KMS-11 (cell line): ENCODE data around the gene ANGPTL5.
A peak's percentile ranks its signal among the peaks of the same experiment; 100 is the strongest.

Experiments used
- H2AFZ ChIP-seq: fragments of 200-600 bp; sonication (generic); 2 replicates; pipeline ENCODE4 v1.6.1; 2016; ENCODE audit warnings: antibody characterized with exemption, mixed run types, low read depth
- H3K27ac ChIP-seq: fragments of 200-600 bp; sonication (generic); 2 replicates; pipeline ENCODE4 v1.6.1; 2016; ENCODE audit warnings: mild to moderate bottlenecking, mixed run types
- H3K27me3 ChIP-seq: fragments of 200-600 bp; sonication (generic); 2 replicates; pipeline ENCODE4 v1.6.1; 2017; ENCODE audit warnings: mild to moderate bottlenecking, low read depth, mixed run types, moderate library complexity; ENCODE audit not compliant: insufficient read depth
- H3K36me3 ChIP-seq: fragments of 200-600 bp; sonication (generic); 2 replicates; pipeline ENCODE4 v1.6.1; 2017; ENCODE audit warnings: mild to moderate bottlenecking, mixed run types; ENCODE audit not compliant: insufficient read depth
- H3K4me1 ChIP-seq: fragments of 200-600 bp; sonication (generic); 2 replicates; pipeline ENCODE4 v1.6.1; 2016; ENCODE audit warnings: mild to moderate bottlenecking, low read depth, mixed run types; ENCODE audit not compliant: poor library complexity, severe bottlenecking
- H3K4me2 ChIP-seq: fragments of 200-600 bp; sonication (generic); 2 replicates; pipeline ENCODE4 v1.7.0; 2016; ENCODE audit warnings: mild to moderate bottlenecking, mixed run types
- H3K4me3 ChIP-seq: fragments of 200-600 bp; sonication (generic); IDR thresholded peaks from 2 replicates; pipeline ENCODE4 v1.6.1; 2017; ENCODE audit warnings: low read depth, low read length, mixed read lengths; ENCODE audit not compliant: insufficient read depth
- H3K79me2 ChIP-seq: fragments of 200-600 bp; sonication (generic); 2 replicates; pipeline ENCODE4 v1.6.1; 2016; ENCODE audit warnings: low read depth, mixed run types; ENCODE audit not compliant: insufficient read depth
- H3K9ac ChIP-seq: fragments of 200-600 bp; sonication (generic); 2 replicates; pipeline ENCODE4 v1.6.1; 2016; ENCODE audit warnings: mild to moderate bottlenecking, mixed run types
- H4K20me1 ChIP-seq: fragments of 200-600 bp; sonication (generic); 2 replicates; pipeline ENCODE4 v1.6.1; 2016; ENCODE audit warnings: mild to moderate bottlenecking, mixed run types; ENCODE audit not compliant: insufficient read depth
- CTCF ChIP-seq: fragments of 200-600 bp; sonication (generic); conservative IDR thresholded peaks from 2 replicates; pipeline ENCODE4 v1.6.1; 2017; ENCODE audit warnings: low read depth, mild to moderate bottlenecking, antibody characterized with exemption, low read length, moderate library complexity, mixed read lengths

Gene ANGPTL5

GRCh38 chr11:101917226-101917625 is 904 bp upstream of the ANGPTL5 start:
- no peak overlapping the region for H3K27ac ChIP-seq
- peaks cover 26% of the 10 kb centered on the region for H3K4me1 ChIP-seq
- H3K36me3 ChIP-seq, result no peaks in the 10 kb centered on the region
- no peak overlapping the region for H3K9ac ChIP-seq
- TF ChIP-seq CTCF, result no peak
- no peak overlapping the region for H3K4me3 ChIP-seq
- H3K4me2 ChIP-seq, result no peak overlapping the region
- H2AFZ ChIP-seq, result no peak overlapping the region
- no peaks in the 10 kb centered on the region for H3K79me2 ChIP-seq
- no peaks in the 10 kb centered on the region for H3K27me3 ChIP-seq
- no peaks in the 10 kb centered on the region for H4K20me1 ChIP-seq

- peaks cover 26% of the 10 kb centered on the region for H3K4me1 ChIP-seq
- no peaks in the 10 kb centered on the region for H3K27me3 ChIP-seq
- H4K20me1 ChIP-seq, result no peaks in the 10 kb centered on the region
- no peak for TF ChIP-seq CTCF
- peak overlapping the region; percentile 82 for H2AFZ ChIP-seq
- H3K4me3 ChIP-seq, result peak overlapping the region; percentile 10
- no peaks in the 10 kb centered on the region for H3K36me3 ChIP-seq
- peak overlapping the region; percentile 98 for H3K9ac ChIP-seq
- peak overlapping the region; percentile 100 for H3K27ac ChIP-seq
- peak overlapping the region; percentile 63 for H3K4me2 ChIP-seq
- no peaks in the 10 kb centered on the region for H3K79me2 ChIP-seq
Measured at GRCh38 chr11:101915791-101916291, 481 bp downstream of the ANGPTL5 start.

- H3K4me3 ChIP-seq, result peak within 1 kb of the TSS; percentile 10
- TF ChIP-seq CTCF, result no peak; the same call in none of the 2 replicates
- no peaks in the 10 kb centered on the region for H3K36me3 ChIP-seq
- H3K4me1 ChIP-seq, result peaks cover 26% of the 10 kb centered on the region
- H2AFZ ChIP-seq, result peak within 1 kb of the TSS; percentile 82
- peak within 1 kb of the TSS; percentile 100 for H3K27ac ChIP-seq
- H3K9ac ChIP-seq, result peak within 1 kb of the TSS; percentile 98
- no peaks in the 10 kb centered on the region for H4K20me1 ChIP-seq
- H3K4me2 ChIP-seq, result peak within 1 kb of the TSS; percentile 71
- no peaks in the 10 kb centered on the region for H3K79me2 ChIP-seq
- no peaks in the 10 kb centered on the region for H3K27me3 ChIP-seq
Measured at GRCh38 chr11:101914738-101915426, 1.4 kb downstream of the ANGPTL5 start, which contains the start of gene CEP126. CEP126 (plus strand) TSS chr11:101915010; CDS start chr11:101915285, 275 bp downstream.

GRCh38 chr11:101914341-101914737 is 2.0 kb downstream of the ANGPTL5 start:
- H3K27ac ChIP-seq, result peak overlapping the region; percentile 100; the same call in 1 of the 2 replicates

More at GRCh38 chr11:101914341-101914737, 2.0 kb downstream of the ANGPTL5 start:
- TF ChIP-seq CTCF, result no peak
- Histone ChIP-seq H3K4me1 (peaks cover 26% of the 10 kb centered on the region), H4K20me1 (no peaks in the 10 kb centered on the region), H3K79me2 (no peaks in the 10 kb centered on the region), H3K4me3 (peak overlapping the region; percentile 7), H2AFZ (peak overlapping the region; percentile 82), H3K4me2 (peak overlapping the region; percentile 71), H3K27me3 (no peaks in the 10 kb centered on the region), H3K9ac (no peak overlapping the region), H3K36me3 (no peaks in the 10 kb centered on the region)
